A673 (cell line): ENCODE measurements around the gene SIDT2. TPM values are rescaled to one million over a fixed set of nuclear protein-coding genes. Genes with fewer than 3 reads are reported as not detected.

Source experiments
- BruUV-seq: library from RNA; stranded (reverse); fragments of 400-500 nt; replicated peaks from 2 replicates; lab custom pipeline; 2021; lab: Mats Ljungman, UMichigan
- CTCF ChIA-PET: fragments of 300-600 bp; sonication (Branson Sonifier 250); formaldehyde crosslinking; loops from one replicate; lab custom pipeline; 2022; ENCODE audit warnings: antibody characterized with exemption; lab: Charles Lee
- POLR2A ChIA-PET: fragments of 300-600 bp; sonication (Branson Sonifier 250); formaldehyde crosslinking; loops from one replicate; lab custom pipeline; 2022; ENCODE audit warnings: antibody characterized with exemption; ENCODE audit not compliant: low non-redundant PET; lab: Charles Lee
- DNase-seq: peaks from one replicate; pipeline ENCODE4 v3.0.0-alpha.2; 2015; ENCODE audit warnings: low spot score
- H3K27ac ChIP-seq: fragments of 200-600 bp; sonication (generic); 2 replicates; pipeline ENCODE4 v1.5.1; 2016; ENCODE audit warnings: mixed run types, low read depth, mild to moderate bottlenecking, mixed read lengths, antibody characterized with exemption, low read length; ENCODE audit not compliant: poor library complexity, severe bottlenecking
- H3K27me3 ChIP-seq: fragments of 200-600 bp; sonication (generic); replicated peaks from 2 replicates; pipeline ENCODE4 v1.6.1; 2017; ENCODE audit warnings: mixed run types, low read depth, mild to moderate bottlenecking, mixed read lengths, antibody characterized with exemption, low read length; ENCODE audit not compliant: insufficient read depth, poor library complexity
- H3K36me3 ChIP-seq: fragments of 200-600 bp; sonication (generic); 2 replicates; pipeline ENCODE4 v1.6.1; 2016; ENCODE audit warnings: mixed run types, mild to moderate bottlenecking, mixed read lengths, antibody characterized with exemption, low read length; ENCODE audit not compliant: insufficient read depth, poor library complexity, severe bottlenecking
- H3K4me1 ChIP-seq: fragments of 200-600 bp; sonication (generic); 2 replicates; pipeline ENCODE4 v1.6.1; 2017; ENCODE audit warnings: mixed run types, mild to moderate bottlenecking, mixed read lengths, antibody characterized with exemption, low read length; ENCODE audit not compliant: insufficient read depth, poor library complexity, severe bottlenecking
- H3K4me3 ChIP-seq: fragments of 200-600 bp; sonication (generic); 2 replicates; pipeline ENCODE4 v1.5.1; 2016; ENCODE audit warnings: low read depth, mixed run types, mild to moderate bottlenecking, mixed read lengths, low read length; ENCODE audit not compliant: poor library complexity, severe bottlenecking
- H3K9me3 ChIP-seq: fragments of 200-600 bp; sonication (generic); 2 replicates; pipeline ENCODE4 v1.6.1; 2016; ENCODE audit warnings: mixed run types, low read depth, mild to moderate bottlenecking, mixed read lengths, antibody characterized with exemption, low read length; ENCODE audit not compliant: poor library complexity, severe bottlenecking
- EZH2 ChIP-seq: fragments of 200-600 bp; sonication (generic); IDR thresholded peaks from 2 replicates; pipeline ENCODE4 v1.6.1; 2017; ENCODE audit warnings: borderline replicate concordance, low read depth, mild to moderate bottlenecking, mixed read lengths, antibody characterized with exemption, low read length; ENCODE audit not compliant: poor library complexity, severe bottlenecking
- intact Hi-C: fragments of 100-400 bp; cut with micrococcal nuclease; formaldehyde crosslinking; loops from one replicate; pipeline ENCODE4 v1.10.0; 2022; ENCODE audit not compliant: unreplicated experiment
- total RNA-seq: library from RNA; stranded (reverse); gene quantifications from 2 replicates; pipeline ENCODE4 v1.2.3, GENCODE V29; 2021
- TF ChIP-seq, protein P1 (sequence below): fragments of 300-800, 200-600 bp; sonication (generic); conservative IDR thresholded peaks from 2 replicates; pipeline ENCODE4 v1.5.1; 2017; ENCODE audit warnings: low read depth, mild to moderate bottlenecking, antibody characterized with exemption, low read length, moderate library complexity, mixed read lengths

The SIDT2 gene
- total RNA-seq, 1 experiment from 2014 or later, result 33.5 TPM

DNA sequence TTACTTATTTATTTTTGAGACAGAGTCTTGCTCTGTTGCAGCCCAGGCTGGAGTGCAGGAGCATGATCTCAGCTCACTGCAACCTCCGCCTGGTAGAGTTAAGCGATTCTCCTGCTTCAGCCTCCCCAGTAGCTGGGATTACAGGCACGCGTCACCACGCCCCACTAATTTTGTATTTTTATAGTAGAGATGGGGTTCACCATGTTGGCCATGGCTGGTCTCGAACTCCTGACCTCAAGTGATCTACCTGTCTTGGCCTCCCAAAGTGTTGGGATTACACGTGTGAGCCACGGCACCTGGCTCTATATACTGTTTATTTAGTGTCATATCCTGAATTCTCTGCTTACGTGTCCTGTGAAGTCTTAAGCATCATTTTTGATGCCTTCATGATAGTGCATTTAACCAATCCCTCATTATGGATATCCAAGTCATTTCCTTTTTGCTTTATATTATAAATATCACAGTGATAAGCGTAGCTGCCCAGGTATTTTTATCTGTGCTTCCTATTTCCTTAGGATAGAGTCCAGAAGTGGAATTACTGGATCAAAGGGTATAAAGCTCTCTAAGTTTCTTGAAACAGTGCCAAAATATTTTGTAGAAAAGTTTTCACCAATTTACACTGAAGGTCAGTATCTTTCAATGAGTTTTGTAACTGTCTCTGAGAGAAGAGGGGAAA, 871 bp upstream of the SIDT2 start:
- intact Hi-C loops, result loop anchor here (5.0 kb wide), 1 partner anchor 35 kb away; the partner anchor contains the start of gene PAFAH1B2
- no peak for TF ChIP-seq EZH2
- TF ChIP-seq, protein P1, sequence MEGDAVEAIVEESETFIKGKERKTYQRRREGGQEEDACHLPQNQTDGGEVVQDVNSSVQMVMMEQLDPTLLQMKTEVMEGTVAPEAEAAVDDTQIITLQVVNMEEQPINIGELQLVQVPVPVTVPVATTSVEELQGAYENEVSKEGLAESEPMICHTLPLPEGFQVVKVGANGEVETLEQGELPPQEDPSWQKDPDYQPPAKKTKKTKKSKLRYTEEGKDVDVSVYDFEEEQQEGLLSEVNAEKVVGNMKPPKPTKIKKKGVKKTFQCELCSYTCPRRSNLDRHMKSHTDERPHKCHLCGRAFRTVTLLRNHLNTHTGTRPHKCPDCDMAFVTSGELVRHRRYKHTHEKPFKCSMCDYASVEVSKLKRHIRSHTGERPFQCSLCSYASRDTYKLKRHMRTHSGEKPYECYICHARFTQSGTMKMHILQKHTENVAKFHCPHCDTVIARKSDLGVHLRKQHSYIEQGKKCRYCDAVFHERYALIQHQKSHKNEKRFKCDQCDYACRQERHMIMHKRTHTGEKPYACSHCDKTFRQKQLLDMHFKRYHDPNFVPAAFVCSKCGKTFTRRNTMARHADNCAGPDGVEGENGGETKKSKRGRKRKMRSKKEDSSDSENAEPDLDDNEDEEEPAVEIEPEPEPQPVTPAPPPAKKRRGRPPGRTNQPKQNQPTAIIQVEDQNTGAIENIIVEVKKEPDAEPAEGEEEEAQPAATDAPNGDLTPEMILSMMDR, result no peak
- Histone ChIP-seq H3K36me3 (no peaks in the 10 kb centered on the region), H3K4me1 (peaks cover 29% of the 10 kb centered on the region), H3K27me3 (no peaks in the 10 kb centered on the region), H3K4me3 (peak overlapping the region; percentile 70), H3K9me3 (no peaks in the 10 kb centered on the region), H3K27ac (peak overlapping the region; percentile 81)
- ChIA-PET POLR2A (no interaction called here), CTCF (interaction anchor here (0.6 to 1.1 kb wide), 3 partner anchors 45 to 386 kb away, joined by 3 to 4 read pairs (median 3); partner anchors contain the start of gene APOA5)
- BruUV-seq, result no TSS peak
- DNase-seq, result no peak

DNA sequence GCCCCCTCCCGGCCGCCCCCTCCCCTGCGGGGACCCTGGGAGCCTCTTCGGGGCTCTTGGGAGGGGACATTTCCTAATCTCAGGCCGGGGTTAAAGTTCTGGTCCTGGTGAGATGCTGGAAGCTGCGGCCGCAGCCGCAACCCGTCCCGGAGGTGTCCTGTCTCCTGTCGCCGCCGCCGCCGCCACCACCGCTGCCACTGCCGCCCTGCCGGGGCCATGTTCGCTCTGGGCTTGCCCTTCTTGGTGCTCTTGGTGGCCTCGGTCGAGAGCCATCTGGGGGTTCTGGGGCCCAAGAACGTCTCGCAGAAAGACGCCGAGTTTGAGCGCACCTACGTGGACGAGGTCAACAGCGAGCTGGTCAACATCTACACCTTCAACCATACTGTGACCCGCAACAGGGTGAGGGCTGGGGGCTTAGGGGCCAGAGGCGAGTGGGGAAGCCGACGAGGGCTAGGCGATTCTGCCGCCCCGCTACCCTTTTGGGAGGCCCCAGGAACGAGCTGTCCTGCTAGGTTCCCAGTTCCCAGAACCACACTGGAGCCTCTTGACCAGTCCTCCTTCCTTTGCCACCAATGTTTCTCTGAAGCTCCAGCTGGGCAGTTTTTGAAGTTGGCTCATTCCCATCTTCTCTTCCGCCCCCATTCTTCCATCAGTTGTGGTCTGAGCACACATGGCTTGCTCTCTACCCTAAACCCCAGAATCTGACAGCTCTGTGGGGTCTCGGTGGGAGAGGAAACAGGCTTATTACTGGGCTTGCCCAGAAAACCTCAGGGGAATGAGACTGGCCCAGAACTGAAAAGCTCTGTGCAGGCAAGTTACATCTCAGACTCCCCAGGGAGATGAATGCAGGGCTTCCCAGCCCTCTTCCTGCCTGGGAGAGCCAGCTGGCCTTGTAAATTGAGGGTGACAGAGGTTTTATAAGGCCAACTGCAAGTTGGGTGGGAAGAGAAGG, 781 bp downstream of the SIDT2 start:
- ChIA-PET POLR2A (interaction anchor here (0.5 kb wide), 1 partner anchor 422 kb away, joined by 3 read pairs; no protein-coding TSS in a partner anchor), CTCF (interaction anchor here (0.6 to 1.8 kb wide), 6 partner anchors 17 to 446 kb away, joined by 3 to 8 read pairs (median 7); no protein-coding TSS in a partner anchor)
- no peak for TF ChIP-seq EZH2
- TF ChIP-seq, protein P1, result no peak
- no TSS peak for BruUV-seq
- no peaks in the 10 kb centered on the region for H3K36me3 ChIP-seq
- peaks cover 29% of the 10 kb centered on the region for H3K4me1 ChIP-seq
- peak overlapping the region; percentile 81 for H3K27ac ChIP-seq
- H3K4me3 ChIP-seq, result peak overlapping the region; percentile 70
- intact Hi-C loops, result loop anchor here (5.0 kb wide), 1 partner anchor 37 kb away; the partner anchor contains the start of gene PAFAH1B2
- H3K9me3 ChIP-seq, result no peaks in the 10 kb centered on the region
- DNase-seq, result peak; percentile 93
- no peaks in the 10 kb centered on the region for H3K27me3 ChIP-seq

DNA sequence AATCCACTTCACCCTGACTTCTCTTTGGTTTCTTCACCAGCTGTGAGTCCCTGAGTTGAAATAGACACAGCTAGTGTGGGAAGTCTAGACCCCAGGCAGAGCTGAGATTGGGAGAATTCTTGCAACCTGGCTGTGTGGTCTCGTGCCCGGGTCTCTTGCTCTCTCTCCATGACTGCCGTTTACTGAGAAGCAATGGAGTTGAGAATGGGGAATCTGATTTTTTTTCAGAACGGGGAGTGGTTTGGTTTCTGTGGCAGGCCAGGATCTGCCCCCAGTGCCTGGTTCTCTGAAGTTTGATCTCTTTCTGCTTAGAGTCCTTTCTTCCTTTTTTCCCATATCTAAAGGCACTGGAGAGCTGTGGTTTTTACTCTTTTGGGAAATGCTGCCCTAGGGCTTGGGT, 1.5 kb downstream of the SIDT2 start:
- Histone ChIP-seq H3K36me3 (no peaks in the 10 kb centered on the region), H3K4me1 (peaks cover 29% of the 10 kb centered on the region), H3K9me3 (no peaks in the 10 kb centered on the region), H3K27ac (peak overlapping the region; percentile 81), H3K27me3 (no peaks in the 10 kb centered on the region), H3K4me3 (peak overlapping the region; percentile 70)
- intact Hi-C loops, result no loop called here
- ChIA-PET CTCF (interaction anchor here (0.7 to 1.8 kb wide), 4 partner anchors 18 to 447 kb away, joined by 3 to 8 read pairs (median 8); no protein-coding TSS in a partner anchor), POLR2A (interaction anchor here (0.6 kb wide), 1 partner anchor 314 kb away, joined by 3 read pairs; no protein-coding TSS in a partner anchor)
- DNase-seq, result no peak
- TF ChIP-seq, protein P1, result no peak
- TF ChIP-seq EZH2, result no peak
- no TSS peak for BruUV-seq
